HG03045 (cell line): Measurements from ENCODE around the gene SLC22A4.

ENCODE experiments used
- ATAC-seq: cut with Tn5 transposase; IDR thresholded peaks from one replicate; pipeline ENCODE4 v1.9.1; 2021; ENCODE audit warnings: mild to moderate bottlenecking, moderate library complexity; ENCODE audit not compliant: unreplicated experiment

Gene SLC22A4

GRCh38 chr5:132293992-132294727 is at the start of gene SLC22A4:
Gene SLC22A4, plus strand, starts transcription at chr5:132294394. Its CDS starts 223 bp downstream, at chr5:132294617.
- peak; percentile 71 for ATAC-seq

- no peak for ATAC-seq
Observed at GRCh38 chr5:132245593-132245992, 48.6 kb upstream of the SLC22A4 start.

GRCh38 chr5:132246806-132247205 is 47.4 kb upstream of the SLC22A4 start:
- ATAC-seq: no peak

GRCh38 chr5:132250547-132250946 is 43.6 kb upstream of the SLC22A4 start:
- ATAC-seq: no peak

- no peak for ATAC-seq
Observed at GRCh38 chr5:132251220-132251725, 42.9 kb upstream of the SLC22A4 start.

GRCh38 chr5:132253008-132253441 is 41.2 kb upstream of the SLC22A4 start:
- ATAC-seq: no peak

GRCh38 chr5:132253452-132254320 is 40.5 kb upstream of the SLC22A4 start:
- no peak for ATAC-seq

- ATAC-seq: no peak
Observed at GRCh38 chr5:132254321-132254977, 39.7 kb upstream of the SLC22A4 start.

GRCh38 chr5:132256086-132256782 is 38.0 kb upstream of the SLC22A4 start:
- no peak for ATAC-seq

- ATAC-seq: no peak
Observed at GRCh38 chr5:132256783-132257130, 37.4 kb upstream of the SLC22A4 start.

GRCh38 chr5:132257131-132258101 is 36.8 kb upstream of the SLC22A4 start, which contains the start of gene PDLIM4:
Gene PDLIM4, plus strand, starts transcription at chr5:132257696. Its CDS starts 39 bp downstream, at chr5:132257735.
- ATAC-seq: no peak

- ATAC-seq: no peak
Observed at GRCh38 chr5:132258102-132259068, 35.8 kb upstream of the SLC22A4 start.

GRCh38 chr5:132259069-132259851 is 34.9 kb upstream of the SLC22A4 start:
- no peak for ATAC-seq

- no peak for ATAC-seq
Observed at GRCh38 chr5:132260051-132260450, 34.1 kb upstream of the SLC22A4 start.

GRCh38 chr5:132260714-132261551 is 33.3 kb upstream of the SLC22A4 start:
- peak; percentile 47 for ATAC-seq
